Measurements from ENCODE around the gene ZNF358.

The ZNF358 gene

DNA sequence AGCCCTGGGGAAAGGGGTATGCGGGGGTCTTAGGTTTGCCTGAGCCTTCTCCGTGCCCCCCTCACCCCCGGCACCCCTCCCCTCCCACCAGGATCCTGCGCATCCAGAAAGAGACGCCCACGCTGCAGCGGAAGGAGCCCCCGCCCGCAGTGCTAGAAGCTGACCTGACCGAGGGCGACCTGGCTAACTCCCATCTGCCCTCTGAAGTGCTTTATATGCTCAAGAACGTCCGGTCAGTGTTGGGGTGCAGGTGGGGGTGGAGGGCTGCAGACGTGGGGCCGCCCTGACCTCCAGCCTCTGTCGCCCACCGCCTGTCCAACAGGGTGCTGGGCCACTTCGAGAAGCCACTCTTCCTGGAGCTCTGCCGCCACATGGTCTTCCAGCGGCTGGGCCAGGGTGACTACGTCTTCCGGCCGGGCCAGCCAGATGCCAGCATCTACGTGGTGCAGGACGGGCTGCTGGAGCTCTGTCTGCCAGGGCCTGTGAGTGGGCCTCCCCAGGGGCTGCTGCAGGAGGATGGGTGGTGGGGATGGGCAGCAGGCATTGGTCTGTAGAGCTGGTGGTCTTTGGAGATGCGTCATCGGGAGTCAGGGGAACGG is 24.0 kb downstream of the ZNF358 start:
- no peak for DNase-seq

DNA sequence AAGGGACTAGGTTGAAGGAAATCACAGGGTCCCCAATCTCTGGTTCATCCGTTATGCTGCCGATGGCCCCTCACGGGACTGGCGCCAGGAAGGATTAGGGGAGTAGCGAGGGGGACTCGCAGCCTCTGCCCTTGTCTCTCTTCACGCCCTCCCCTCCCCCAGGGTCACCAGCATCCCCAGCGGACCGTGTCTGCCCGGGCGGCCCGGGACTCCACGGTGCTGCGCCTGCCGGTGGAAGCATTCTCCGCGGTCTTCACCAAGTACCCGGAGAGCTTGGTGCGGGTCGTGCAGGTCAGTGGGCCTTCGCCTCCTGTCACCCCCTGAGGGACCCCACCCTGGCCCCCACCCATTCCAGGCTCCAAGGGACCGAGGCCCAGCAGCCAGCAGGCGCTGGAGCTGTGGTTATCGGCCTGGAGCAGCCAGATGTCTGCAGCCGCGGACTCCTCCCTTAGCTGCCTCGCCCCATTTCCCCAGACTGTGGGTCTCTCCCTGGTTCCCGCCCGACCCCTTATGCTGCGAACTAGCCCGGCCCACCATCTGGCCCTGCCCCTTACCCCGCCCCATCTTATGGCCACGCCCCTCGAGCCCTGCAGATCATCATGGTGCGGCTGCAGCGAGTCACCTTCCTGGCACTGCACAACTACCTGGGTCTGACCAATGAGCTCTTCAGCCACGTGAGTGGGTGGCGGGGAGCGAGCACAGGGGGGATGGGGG is 25.0 kb downstream of the ZNF358 start:
- DNase-seq: no peak

DNA sequence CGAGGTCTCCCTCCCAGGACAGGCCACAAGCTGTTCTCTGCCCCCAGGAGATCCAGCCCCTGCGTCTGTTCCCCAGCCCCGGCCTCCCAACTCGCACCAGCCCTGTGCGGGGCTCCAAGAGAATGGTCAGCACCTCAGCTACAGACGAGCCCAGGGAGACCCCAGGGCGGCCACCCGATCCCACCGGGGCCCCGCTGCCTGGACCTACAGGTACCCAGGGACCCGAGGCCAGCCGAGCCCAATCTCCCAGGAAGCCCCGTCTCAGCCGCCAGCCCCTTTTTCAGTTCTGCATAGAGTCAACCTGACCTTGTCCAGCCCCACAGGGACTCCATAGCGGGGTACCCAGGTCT is 25.5 kb downstream of the ZNF358 start:
- no peak for DNase-seq

DNA sequence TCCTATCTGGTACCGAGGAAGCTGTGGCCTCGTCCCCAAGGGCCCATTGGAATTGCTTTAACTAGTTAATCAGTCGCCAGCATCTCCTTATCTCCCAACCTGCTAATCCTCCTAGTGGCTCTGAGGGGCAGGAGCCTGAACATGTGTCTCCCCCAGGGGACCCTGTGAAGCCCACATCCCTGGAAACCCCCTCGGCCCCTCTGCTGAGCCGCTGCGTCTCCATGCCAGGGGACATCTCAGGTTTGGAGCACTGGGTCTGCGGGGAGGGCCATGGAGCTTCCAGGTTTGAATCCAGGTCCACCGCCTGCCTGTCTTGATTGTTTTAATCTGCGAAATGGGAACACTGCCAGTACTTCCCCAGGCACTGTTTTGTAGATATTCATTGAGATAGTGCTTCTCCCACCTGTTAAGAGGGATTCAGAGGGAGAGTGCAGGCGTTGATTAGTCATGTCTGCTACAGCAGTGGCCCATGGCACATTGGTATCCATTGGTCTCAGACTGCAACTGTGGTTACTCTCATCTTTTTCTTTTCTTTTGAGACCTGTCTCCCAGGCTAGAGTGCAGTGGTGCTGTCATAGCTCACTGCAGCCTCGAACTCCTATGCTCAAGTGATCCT is 26.0 kb downstream of the ZNF358 start:
- DNase-seq: no peak

DNA sequence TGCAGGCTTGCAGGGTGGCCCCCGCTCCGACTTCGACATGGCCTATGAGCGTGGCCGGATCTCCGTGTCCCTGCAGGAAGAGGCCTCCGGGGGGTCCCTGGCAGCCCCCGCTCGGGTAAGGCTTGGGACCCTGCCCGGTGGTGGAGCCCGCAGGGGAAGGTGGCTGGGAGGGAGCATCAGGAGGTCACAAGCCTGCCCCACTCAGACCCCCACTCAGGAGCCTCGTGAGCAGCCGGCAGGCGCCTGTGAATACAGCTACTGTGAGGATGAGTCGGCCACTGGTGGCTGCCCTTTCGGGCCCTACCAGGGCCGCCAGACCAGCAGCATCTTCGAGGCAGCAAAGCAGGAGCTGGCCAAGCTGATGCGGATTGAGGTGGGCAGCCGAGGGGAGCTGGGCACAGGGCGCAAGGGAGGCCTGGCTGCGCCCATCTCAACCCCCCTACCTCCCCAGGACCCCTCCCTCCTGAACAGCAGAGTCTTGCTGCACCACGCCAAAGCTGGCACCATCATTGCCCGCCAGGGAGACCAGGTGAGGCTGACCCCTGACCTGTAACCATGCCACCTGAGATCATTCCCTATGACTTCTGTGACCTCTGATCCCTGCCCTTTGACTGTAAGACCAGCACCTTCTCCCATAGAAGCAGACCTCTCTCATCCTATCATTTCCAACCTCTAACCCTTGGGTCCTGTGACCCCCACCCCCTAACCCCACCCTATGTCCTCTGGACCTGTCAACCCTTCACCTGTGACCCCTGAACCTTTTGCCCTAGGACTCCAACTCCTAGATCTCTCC is 26.8 kb downstream of the ZNF358 start:
- DNase-seq: no peak

DNA sequence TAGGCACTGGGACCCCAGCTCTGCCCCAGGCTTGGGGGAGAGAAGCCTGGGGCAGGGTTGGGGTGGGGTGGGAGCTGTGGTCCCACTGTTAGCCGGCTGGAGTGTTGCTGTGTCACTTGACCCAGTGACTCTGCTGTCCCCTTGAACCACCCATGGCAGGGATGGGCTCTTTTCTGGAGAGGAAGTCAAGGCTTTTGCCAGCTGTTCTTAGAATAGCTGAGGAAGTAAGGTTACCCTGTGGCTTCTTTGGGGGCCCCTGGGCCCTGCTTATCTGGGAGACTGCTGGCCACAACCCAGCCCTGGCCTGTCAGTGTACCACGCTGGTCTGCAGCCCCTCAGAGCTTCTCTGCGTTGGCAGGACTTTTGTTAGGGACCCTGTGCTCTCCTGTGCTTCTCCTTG is 28.7 kb downstream of the ZNF358 start:
- DNase-seq: no peak

DNA sequence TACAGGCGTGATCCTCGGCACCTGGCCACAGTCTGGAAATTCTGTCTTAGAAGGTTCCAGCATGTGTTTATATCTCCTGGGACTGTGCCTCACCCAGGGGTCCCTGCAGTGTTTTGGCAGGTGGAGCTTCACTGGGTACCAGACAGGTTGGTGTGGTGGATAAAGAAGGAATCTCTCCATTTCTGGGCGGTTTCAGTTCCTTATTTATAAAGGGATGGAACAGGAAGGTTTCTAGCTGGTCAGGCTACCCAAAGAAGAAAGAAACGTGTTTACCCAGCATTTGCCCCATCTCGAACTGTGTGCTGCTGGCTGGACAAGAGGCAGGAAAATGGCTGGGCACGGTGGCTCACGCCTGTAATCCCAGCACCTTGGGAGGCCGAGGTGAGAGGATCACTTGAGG is 29.4 kb downstream of the ZNF358 start:
- no peak for DNase-seq

DNA sequence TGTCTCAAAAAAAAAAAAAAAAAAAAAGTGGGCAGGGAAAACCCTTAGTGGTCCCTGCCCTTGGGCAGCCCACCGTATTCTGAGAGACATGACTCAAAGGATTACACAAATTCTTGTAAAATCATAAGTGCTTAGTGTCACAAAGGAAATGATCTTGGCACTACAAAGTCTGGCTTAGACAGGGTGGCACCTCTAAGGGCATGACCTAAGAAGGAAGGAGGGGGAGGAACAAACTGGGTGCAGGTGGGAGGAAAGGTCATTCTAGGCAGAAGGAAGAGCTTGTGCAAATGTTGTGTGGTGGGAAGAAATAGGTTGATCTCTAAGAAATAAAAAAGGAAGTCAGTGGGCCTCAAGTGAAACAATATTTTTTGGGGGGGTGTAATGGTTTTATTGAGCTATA is 30.0 kb downstream of the ZNF358 start:
- no peak for DNase-seq

DNA sequence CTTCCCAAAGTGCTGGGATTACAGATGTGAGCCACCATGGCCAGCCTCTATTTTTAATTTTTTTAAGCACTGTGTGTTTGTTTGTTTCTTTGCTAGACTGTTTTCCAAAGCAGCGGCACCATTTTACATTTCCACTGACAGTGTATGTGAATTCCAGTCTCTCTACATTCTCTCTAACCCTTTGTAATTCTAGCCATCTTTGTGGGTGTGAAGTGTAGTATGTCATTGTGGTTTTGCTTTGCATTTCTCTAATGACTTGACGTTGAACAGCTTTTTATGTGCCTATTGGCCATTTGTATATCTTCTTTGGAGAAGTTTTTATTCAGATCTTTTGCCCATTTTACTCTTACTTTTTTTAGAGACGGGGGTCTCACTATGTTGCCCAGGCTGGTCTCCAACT is 31.3 kb downstream of the ZNF358 start:
- no peak for DNase-seq

DNA sequence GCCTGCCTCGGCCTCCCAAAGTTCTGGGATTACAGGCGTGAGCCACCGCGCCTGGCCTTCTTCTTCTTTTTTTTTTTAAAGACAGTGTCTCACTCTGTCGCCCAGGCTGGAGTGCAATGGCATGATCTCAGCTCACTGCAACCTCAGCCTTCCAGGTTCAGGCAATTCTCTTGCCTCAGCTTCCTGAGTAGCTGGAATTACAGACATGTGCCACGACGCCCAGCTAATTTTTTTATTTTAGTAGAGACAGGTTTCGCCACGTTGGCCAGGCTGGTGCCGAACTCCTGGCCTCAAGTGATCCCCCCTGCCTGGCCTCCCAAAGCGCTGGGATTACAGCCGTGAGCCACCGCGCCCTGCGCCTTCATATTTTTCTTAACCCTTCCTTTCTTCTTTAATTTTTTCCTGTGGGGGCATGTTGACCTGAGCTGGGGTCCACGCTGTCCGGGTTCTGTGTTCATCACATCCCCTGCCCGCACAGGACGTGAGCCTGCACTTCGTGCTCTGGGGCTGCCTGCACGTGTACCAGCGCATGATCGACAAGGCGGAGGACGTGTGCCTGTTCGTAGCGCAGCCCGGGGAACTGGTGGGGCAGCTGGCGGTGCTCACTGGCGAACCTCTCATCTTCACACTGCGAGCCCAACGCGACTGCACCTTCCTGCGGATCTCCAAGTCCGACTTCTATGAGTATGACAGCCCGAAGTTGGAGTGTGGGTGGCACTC is 33.7 kb downstream of the ZNF358 start:
- no peak for DNase-seq

DNA sequence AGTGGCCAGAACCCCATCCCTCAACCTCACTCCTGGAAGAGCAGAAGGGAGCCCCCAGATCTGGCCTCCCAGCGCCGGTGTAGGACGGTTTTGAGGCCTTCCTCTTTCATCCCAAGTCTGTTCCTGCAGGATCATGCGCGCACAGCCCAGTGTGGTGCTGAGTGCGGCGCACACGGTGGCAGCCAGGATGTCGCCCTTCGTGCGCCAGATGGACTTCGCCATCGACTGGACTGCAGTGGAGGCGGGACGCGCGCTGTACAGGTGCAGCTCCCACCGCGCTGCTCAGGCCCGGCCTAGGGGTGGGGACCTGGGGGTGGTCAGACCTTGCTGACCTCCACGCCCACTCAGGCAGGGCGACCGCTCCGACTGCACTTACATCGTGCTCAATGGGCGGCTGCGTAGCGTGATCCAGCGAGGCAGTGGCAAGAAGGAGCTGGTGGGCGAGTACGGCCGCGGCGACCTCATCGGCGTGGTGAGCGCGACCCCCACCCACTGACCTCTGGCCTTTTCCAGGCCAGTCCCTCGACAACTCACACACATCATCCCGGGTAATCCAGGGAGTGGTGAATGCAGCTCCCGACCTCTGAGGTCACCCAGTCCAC is 34.4 kb downstream of the ZNF358 start:
- no peak for DNase-seq

DNA sequence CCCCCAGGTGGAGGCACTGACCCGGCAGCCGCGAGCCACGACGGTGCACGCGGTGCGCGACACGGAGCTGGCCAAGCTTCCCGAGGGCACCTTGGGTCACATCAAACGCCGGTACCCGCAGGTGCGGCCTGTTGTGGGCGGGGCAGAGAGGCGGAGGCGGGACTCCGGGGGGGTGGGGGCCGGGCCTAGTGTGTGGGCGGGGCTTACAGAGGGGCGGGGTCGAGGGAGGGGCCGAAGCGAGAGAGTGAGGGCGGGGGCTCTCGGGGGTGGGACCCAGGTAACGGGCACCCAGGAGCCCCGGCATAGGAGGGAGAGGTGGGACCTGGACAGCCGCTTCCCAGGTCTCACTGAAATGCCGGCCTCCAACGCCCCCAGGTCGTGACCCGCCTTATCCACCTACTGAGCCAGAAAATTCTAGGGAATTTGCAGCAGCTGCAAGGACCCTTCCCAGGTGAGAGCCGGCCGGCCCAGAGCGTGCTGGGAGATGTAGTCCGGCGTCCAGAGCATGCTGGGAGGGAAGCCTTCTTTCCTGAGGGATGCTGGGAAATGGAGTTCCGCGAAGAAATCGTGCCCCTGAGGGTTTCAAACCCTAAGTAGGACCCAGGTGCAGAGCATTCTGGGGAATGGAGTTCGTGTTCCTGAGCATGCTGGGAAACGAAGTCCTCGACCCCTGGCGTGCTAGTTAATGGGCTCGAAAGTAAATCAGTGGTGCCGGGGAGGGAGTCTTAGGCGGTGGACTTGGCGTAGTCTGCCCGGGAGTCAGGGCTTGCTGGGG is 35.3 kb downstream of the ZNF358 start:
- DNase-seq: no peak

DNA sequence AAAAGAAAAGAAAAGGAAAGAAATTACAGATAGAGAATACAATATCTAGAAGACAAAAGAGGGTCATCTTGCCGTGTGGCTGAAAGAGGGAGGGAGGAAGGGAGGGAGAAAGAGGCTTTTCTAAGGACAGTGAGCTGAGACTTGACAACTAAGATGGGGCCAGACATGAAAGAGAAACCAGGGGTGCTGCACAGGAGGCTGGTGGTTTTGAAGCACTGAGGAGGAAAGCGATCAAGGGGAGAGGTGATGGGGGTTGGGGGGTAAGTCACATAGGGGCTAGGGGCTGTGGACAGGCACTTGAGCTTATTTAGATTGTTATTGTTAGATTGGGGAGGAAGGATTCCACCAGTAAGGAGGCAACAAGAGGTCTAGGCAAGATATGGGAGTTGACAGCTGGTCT is 36.9 kb downstream of the ZNF358 start:
- DNase-seq: no peak

DNA sequence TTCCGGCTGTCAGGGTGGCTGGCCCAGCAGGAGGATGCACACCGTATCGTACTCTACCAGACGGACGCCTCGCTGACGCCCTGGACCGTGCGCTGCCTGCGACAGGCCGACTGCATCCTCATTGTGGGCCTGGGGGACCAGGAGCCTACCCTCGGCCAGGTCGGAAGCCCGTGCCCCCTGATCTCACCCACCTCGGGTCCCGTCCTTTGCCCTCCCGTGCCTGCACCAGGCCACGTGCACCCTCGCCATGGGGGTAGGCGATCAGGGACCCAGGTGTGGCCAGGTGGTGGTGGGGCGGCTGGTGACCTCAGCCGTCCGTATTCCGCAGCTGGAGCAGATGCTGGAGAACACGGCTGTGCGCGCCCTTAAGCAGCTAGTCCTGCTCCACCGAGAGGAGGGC is 38.7 kb downstream of the ZNF358 start:
- no peak for DNase-seq

DNA sequence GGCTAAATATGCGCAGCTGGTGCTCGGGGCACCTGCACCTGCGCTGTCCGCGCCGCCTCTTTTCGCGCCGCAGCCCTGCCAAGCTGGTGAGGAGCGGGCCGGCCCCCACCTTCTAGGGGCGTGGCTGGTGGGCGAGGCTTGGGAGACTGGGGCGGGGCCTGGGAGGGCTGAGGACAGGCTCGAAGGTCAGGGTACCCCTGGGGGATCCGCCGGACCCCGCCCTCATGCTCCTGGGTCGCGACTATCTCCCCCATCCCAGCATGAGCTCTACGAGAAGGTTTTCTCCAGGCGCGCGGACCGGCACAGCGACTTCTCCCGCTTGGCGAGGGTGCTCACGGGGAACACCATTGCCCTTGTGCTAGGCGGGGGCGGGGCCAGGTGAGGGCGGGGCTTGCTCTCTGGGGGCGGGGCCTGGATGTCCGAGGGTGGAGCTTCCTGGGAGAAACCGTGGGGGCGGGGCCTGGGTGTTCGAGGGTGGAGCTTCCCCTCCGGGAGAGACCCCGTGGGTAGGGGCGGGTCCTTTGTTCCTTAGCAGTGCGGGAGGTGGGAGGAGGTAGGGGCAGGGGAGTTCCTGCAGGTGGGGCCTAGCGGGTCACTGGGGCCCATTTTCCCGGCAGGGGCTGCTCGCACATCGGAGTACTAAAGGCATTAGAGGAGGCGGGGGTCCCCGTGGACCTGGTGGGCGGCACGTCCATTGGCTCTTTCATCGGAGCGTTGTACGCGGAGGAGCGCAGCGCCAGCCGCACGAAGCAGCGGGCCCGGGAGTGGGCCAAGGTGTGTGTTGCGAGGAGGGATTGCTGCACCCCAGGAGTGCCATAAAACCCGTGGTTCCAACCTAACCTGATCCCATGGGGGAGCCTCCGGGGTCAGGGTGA is 39.3 kb downstream of the ZNF358 start:
- DNase-seq: no peak

DNA sequence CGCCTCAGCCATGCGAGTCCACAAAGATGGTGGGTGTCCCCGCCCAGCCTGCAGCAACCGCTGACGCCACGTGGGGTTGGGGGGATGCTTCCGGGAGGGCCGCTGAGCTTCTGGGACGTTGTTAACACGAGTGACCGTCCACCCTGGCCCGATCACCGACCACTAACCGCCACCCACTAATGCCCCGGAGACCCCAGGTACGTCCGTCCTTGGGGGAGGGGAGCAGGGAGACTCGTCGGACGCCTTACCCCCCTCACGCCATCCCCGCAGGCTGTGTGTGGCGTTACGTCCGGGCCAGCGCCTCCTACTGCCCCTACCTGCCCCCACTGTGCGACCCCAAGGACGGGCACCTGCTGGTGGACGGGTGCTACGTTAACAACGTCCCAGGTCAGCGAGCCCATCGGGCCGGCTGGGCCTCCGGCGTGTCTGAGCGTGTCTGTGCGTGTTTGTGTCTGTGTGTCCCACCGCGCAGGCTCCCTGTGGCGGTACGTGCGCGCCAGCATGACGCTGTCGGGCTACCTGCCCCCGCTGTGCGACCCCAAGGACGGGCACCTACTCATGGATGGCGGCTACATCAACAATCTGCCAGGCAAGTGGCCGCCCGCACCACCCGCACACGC is 40.9 kb downstream of the ZNF358 start:
- DNase-seq: no peak

DNA sequence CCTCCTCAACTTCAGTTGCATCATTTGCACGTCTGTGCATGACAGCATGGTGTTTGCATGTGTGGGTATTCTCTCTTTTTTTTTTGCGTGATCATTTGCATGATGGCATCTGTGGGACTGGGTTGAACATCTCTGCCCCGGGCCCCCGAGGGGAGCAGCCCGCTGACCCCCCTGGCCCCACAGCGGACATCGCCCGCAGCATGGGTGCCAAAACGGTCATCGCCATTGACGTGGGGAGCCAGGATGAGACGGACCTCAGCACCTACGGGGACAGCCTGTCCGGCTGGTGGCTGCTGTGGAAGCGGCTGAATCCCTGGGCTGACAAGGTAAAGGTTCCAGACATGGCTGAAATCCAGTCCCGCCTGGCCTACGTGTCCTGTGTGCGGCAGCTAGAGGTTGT is 42.8 kb downstream of the ZNF358 start:
- DNase-seq: no peak

DNA sequence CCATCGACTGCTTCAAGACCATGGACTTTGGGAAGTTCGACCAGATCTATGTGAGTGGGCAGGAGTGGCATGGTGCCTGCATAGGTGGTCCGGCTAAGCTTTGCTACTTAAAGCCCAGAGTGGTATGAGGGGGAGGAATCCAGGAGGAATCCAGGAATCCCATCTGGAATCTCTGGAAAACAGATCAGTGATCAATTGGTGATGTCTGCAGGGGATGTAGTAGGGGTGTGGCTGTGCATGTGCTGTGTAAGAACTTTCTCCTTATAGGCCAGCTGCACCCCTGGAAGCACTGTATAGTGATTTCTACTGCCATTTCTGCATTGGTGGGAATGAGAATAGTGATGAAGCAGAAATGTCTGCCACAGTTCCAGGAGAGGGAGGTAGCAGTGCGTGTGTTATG is 43.2 kb downstream of the ZNF358 start:
- no peak for DNase-seq

DNA sequence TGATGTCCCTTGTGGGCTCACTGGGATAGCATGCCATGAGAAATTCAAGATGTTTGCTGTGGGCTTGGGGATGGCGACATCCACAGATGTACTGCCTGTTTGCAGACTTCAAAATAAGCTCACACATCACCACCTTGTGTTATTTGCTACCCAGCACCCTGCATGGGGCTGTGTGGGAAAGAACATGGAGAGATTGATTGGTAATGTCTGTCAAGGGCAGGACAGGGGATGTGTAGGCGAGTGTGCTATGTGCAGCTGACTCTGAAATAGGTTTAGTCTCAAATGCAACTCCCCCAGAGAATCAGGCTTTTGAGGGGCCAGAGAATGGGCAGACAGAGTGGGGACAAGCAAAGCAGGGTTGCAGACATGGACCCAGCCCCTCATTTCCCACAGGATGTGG is 44.4 kb downstream of the ZNF358 start:
- DNase-seq: no peak

DNA sequence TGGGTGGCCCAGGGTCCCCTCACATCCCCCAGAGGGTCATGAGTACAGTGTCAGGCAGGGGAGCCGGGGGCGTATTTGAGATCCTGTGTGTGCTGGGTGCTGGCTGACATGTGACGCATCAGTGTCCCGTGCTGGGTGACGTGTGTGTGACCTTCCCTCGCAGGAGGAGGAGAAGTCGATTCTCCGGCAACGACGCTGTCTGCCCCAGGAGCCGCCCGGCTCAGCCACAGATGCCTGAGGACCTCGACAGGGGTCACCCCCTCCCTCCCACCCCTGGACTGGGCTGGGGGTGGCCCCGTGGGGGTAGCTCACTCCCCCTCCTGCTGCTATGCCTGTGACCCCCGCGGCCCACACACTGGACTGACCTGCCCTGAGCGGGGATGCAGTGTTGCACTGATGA is 45.4 kb downstream of the ZNF358 start:
- DNase-seq: no peak

Data from NCI-H510A (cell line).